CD4-positive, alpha-beta T cell treated with Interleukin-2 at 100 ng/mL for 4 hours (primary cell): ENCODE results near the gene CAMK1G.

Source experiments
- DNase-seq: peaks from one replicate; pipeline ENCODE4 v3.0.0-alpha.2; 2020; ENCODE audit warnings: low spot score

The CAMK1G gene

GRCh38 chr1:209619696-209620486, 36.4 kb downstream of the CAMK1G start:
- DNase-seq = no peak

- DNase-seq = no peak
Observed at GRCh38 chr1:209620487-209620884, 37.0 kb downstream of the CAMK1G start.

GRCh38 chr1:209621286-209621685, 37.8 kb downstream of the CAMK1G start:
- DNase-seq = no peak

- no peak for DNase-seq
Observed at GRCh38 chr1:209621741-209622655, 38.5 kb downstream of the CAMK1G start.

- DNase-seq = no peak
Observed at GRCh38 chr1:209622841-209623829, 39.6 kb downstream of the CAMK1G start.

- no peak for DNase-seq
Observed at GRCh38 chr1:209624558-209625549, 41.3 kb downstream of the CAMK1G start.

GRCh38 chr1:209625791-209626285, 42.3 kb downstream of the CAMK1G start:
- no peak for DNase-seq

GRCh38 chr1:209626346-209627026, 43.0 kb downstream of the CAMK1G start:
- DNase-seq = no peak

- no peak for DNase-seq
Observed at GRCh38 chr1:209627027-209627731, 43.7 kb downstream of the CAMK1G start.

GRCh38 chr1:209627732-209628196, 44.2 kb downstream of the CAMK1G start:
- peak; percentile 79 for DNase-seq

- DNase-seq = no peak
Observed at GRCh38 chr1:209628618-209629299, 45.2 kb downstream of the CAMK1G start.

GRCh38 chr1:209629621-209630382, 46.3 kb downstream of the CAMK1G start:
- no peak for DNase-seq

GRCh38 chr1:209630383-209631225, 47.1 kb downstream of the CAMK1G start:
- no peak for DNase-seq

- DNase-seq = no peak
Observed at GRCh38 chr1:209633335-209633997, 50.0 kb downstream of the CAMK1G start.

- DNase-seq = no peak
Observed at GRCh38 chr1:209634005-209634737, 50.7 kb downstream of the CAMK1G start.
